Astrocyte (in vitro differentiated cells and primary cell): ENCODE data around the gene CCDC110. TPM values are rescaled to one million over a fixed set of nuclear protein-coding genes. Genes with fewer than 3 reads are reported as not detected.
A peak's percentile ranks its signal among the peaks of the same experiment; 100 is the strongest.

ENCODE experiments used
- DNase-seq: peaks from one replicate; pipeline ENCODE4 v3.0.0-alpha.2; 2010; ENCODE audit warnings: low read depth
- FAIRE-seq: peaks from 2 replicates; lab custom pipeline; 2011; peaks lifted over from hg19 to GRCh38; lab: Jason Lieb, UNC
- H2AFZ ChIP-seq: 2 replicates; pipeline ENCODE4 v1.6.0; 2012; ENCODE audit warnings: low read depth, low read length, inconsistent platforms
- H3K27ac ChIP-seq: 2 replicates; pipeline ENCODE4 v1.5.1; 2011; ENCODE audit warnings: low read depth, low read length, inconsistent platforms
- H3K27me3 ChIP-seq: 2 replicates; pipeline ENCODE4 v1.6.0; 2011; ENCODE audit warnings: low read length, inconsistent platforms; ENCODE audit not compliant: insufficient read depth
- H3K36me3 ChIP-seq: 2 replicates; pipeline ENCODE4 v1.5.1; 2011; ENCODE audit warnings: low read length, inconsistent platforms; ENCODE audit not compliant: insufficient read depth
- H3K4me1 ChIP-seq: 2 replicates; pipeline ENCODE4 v1.5.1; 2011; ENCODE audit warnings: low read length, inconsistent platforms; ENCODE audit not compliant: insufficient read depth
- H3K4me2 ChIP-seq: 2 replicates; pipeline ENCODE4 v1.6.0; 2012; ENCODE audit warnings: low read length, inconsistent platforms
- H3K4me3 ChIP-seq: 2 replicates; pipeline ENCODE4 v1.5.1; 2011; ENCODE audit warnings: low read depth, mild to moderate bottlenecking, low read length, inconsistent platforms; ENCODE audit not compliant: insufficient read depth
- H3K79me2 ChIP-seq: 2 replicates; pipeline ENCODE4 v1.6.0; 2012; ENCODE audit warnings: mild to moderate bottlenecking, low read length, inconsistent platforms; ENCODE audit not compliant: insufficient read depth
- H3K9ac ChIP-seq: 2 replicates; pipeline ENCODE4 v1.6.0; 2012; ENCODE audit warnings: mild to moderate bottlenecking, low read length, inconsistent platforms
- H3K9me3 ChIP-seq: 2 replicates; pipeline ENCODE4 v1.5.1; 2012; ENCODE audit warnings: low read depth, mild to moderate bottlenecking, low read length, inconsistent platforms; ENCODE audit not compliant: insufficient read depth
- H4K20me1 ChIP-seq: 2 replicates; pipeline ENCODE4 v1.6.0; 2012; ENCODE audit warnings: low read length, inconsistent platforms; ENCODE audit not compliant: insufficient read depth
- H3K27ac Mint-ChIP-seq: one replicate; pipeline ENCODE4 v1.8.0; 2021; ENCODE audit warnings: mild to moderate bottlenecking, mixed read lengths; ENCODE audit not compliant: unreplicated experiment
- H3K27me3 Mint-ChIP-seq: one replicate; pipeline ENCODE4 v1.8.0; 2021; ENCODE audit warnings: low read depth, mixed read lengths; ENCODE audit not compliant: unreplicated experiment
- H3K36me3 Mint-ChIP-seq: one replicate; pipeline ENCODE4 v1.8.0; 2021; ENCODE audit warnings: low read depth, mixed read lengths; ENCODE audit not compliant: unreplicated experiment
- H3K4me1 Mint-ChIP-seq: one replicate; pipeline ENCODE4 v1.8.0; 2021; ENCODE audit warnings: low read depth, mixed read lengths; ENCODE audit not compliant: unreplicated experiment
- H3K4me3 Mint-ChIP-seq: one replicate; pipeline ENCODE4 v1.8.0; 2021; ENCODE audit warnings: mild to moderate bottlenecking, moderate library complexity, mixed read lengths; ENCODE audit not compliant: unreplicated experiment
- H3K9me3 Mint-ChIP-seq: one replicate; pipeline ENCODE4 v1.8.0; 2021; ENCODE audit warnings: mild to moderate bottlenecking, mixed read lengths; ENCODE audit not compliant: unreplicated experiment
- EZH2 ChIP-seq: IDR thresholded peaks from 2 replicates; pipeline ENCODE4 v1.6.1; 2012; ENCODE audit warnings: mild to moderate bottlenecking, low read length, inconsistent platforms; ENCODE audit not compliant: insufficient read depth
- total RNA-seq: library from RNA; stranded (reverse); gene quantifications from 2 replicates; pipeline ENCODE4 v1.2.1, GENCODE V29; 2021
- TF ChIP-seq, protein P1 (sequence below): IDR thresholded peaks from 2 replicates; pipeline ENCODE4 v1.5.1; 2011; ENCODE audit warnings: low read depth, mild to moderate bottlenecking, inconsistent platforms, low read length, moderate library complexity; ENCODE audit not compliant: insufficient read depth

Gene CCDC110
- total RNA-seq, 1 donor from 2014 or later: 0.39 TPM

DNA sequence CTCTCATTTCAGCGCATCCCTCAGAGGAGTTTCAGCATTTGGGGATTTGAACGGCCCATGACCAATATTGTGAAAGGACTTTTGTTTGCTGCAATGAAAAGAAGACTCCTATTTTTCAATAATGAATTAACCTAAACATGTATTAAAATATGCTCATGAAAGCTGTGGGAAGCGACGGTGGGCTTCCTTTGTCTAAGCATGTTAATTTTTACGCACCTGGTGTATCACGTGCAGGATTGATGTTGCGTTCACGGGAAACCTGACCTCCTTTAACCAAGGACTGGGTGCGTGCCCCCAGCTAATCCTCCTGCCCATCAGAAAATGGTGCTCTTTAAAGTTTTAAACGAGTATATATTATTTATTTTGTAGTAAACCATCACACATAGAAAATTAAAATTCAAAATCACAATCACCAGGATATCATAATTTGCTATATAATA is 590 bp upstream of the CCDC110 start:
- peak overlapping the region; percentile 51 for H3K27ac Mint-ChIP-seq
- FAIRE-seq: no peak
- Histone ChIP-seq H3K9ac (peak overlapping the region; percentile 83), H3K4me1 (no peaks in the 10 kb centered on the region), H3K4me3 (peak overlapping the region; percentile 71), H4K20me1 (no peaks in the 10 kb centered on the region), H3K9me3 (no peaks in the 10 kb centered on the region), H3K27me3 (peaks cover 3% of the 10 kb centered on the region), H3K27ac (no peak overlapping the region), H3K4me2 (peak overlapping the region; percentile 87), H3K79me2 (no peaks in the 10 kb centered on the region), H3K36me3 (no peaks in the 10 kb centered on the region), H2AFZ (peak overlapping the region; percentile 92)
- peaks cover 7% of the 10 kb centered on the region for H3K27me3 Mint-ChIP-seq
- no peak for DNase-seq
- no peaks in the 10 kb centered on the region for H3K4me1 Mint-ChIP-seq
- H3K36me3 Mint-ChIP-seq: no peaks in the 10 kb centered on the region
- TF ChIP-seq EZH2: no peak
- TF ChIP-seq, protein P1, sequence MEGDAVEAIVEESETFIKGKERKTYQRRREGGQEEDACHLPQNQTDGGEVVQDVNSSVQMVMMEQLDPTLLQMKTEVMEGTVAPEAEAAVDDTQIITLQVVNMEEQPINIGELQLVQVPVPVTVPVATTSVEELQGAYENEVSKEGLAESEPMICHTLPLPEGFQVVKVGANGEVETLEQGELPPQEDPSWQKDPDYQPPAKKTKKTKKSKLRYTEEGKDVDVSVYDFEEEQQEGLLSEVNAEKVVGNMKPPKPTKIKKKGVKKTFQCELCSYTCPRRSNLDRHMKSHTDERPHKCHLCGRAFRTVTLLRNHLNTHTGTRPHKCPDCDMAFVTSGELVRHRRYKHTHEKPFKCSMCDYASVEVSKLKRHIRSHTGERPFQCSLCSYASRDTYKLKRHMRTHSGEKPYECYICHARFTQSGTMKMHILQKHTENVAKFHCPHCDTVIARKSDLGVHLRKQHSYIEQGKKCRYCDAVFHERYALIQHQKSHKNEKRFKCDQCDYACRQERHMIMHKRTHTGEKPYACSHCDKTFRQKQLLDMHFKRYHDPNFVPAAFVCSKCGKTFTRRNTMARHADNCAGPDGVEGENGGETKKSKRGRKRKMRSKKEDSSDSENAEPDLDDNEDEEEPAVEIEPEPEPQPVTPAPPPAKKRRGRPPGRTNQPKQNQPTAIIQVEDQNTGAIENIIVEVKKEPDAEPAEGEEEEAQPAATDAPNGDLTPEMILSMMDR: no peak
- no peaks in the 10 kb centered on the region for H3K9me3 Mint-ChIP-seq
- H3K4me3 Mint-ChIP-seq: peak overlapping the region; percentile 93

DNA sequence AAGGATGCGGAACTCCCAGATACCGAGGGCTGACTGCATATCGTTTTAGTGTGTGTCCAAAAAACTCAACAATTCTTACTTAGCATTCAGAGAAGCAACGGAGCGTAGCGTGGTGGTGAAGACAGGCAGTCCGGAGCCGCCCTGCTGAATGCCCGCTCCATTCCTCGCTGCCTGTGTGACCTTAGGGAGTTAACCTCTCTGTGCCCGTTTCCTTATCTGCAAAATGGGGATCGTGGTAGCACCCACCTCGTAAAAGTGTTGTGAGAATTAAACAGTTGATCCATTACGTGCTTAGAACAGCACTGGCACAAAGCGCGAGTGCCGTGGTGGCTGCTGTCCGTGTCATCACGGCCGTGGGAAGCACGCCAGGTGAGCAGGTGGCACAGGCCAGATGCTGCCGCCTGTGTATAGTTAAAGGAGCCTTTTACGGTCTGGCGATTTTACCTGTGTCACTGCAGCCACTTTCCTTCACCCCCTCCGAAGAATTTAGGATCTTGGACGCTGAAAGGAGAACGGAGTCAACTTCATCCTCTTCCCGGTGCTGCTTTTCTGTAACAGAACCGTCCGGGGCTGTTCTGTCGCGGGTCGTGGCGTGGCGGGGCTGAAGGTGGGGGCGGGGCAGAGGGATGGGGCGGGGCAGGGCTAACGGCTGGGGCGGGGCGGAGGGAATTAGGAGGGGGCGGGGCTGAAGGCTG is 885 bp downstream of the CCDC110 start:
- FAIRE-seq (no peak), DNase-seq (no peak)
- Histone ChIP-seq H3K79me2 (no peaks in the 10 kb centered on the region), H2AFZ (peak overlapping the region; percentile 87), H3K4me2 (peak overlapping the region; percentile 100), H3K9me3 (no peaks in the 10 kb centered on the region), H3K4me3 (peak overlapping the region; percentile 75), H3K4me1 (no peaks in the 10 kb centered on the region), H3K36me3 (no peaks in the 10 kb centered on the region), H3K9ac (peak overlapping the region; percentile 80), H3K27ac (no peak overlapping the region), H3K27me3 (peaks cover 3% of the 10 kb centered on the region), H4K20me1 (no peaks in the 10 kb centered on the region)
- Mint-ChIP-seq H3K4me1 (no peaks in the 10 kb centered on the region), H3K9me3 (peaks cover 3% of the 10 kb centered on the region), H3K36me3 (no peaks in the 10 kb centered on the region), H3K4me3 (peak overlapping the region; percentile 82), H3K27me3 (peaks cover 8% of the 10 kb centered on the region), H3K27ac (no peak overlapping the region)
- no peak for TF ChIP-seq EZH2
- TF ChIP-seq, protein P1: no peak

- Histone ChIP-seq H3K9ac (no peak overlapping the region), H3K27ac (no peak overlapping the region), H3K4me2 (no peak overlapping the region), H3K79me2 (no peaks in the 10 kb centered on the region), H3K36me3 (no peaks in the 10 kb centered on the region), H4K20me1 (no peaks in the 10 kb centered on the region), H2AFZ (no peak overlapping the region), H3K4me3 (no peak overlapping the region), H3K4me1 (no peaks in the 10 kb centered on the region), H3K27me3 (peaks cover 3% of the 10 kb centered on the region), H3K9me3 (no peaks in the 10 kb centered on the region)
- no peak for FAIRE-seq
- Mint-ChIP-seq H3K27me3 (peaks cover 10% of the 10 kb centered on the region), H3K9me3 (peaks cover 3% of the 10 kb centered on the region), H3K4me3 (no peak overlapping the region), H3K4me1 (no peaks in the 10 kb centered on the region), H3K36me3 (no peaks in the 10 kb centered on the region), H3K27ac (no peak overlapping the region)
- DNase-seq: no peak
- no peak for TF ChIP-seq EZH2
- TF ChIP-seq, protein P1: no peak
Measured at GRCh38 chr4:185469580-185470154, 1.9 kb downstream of the CCDC110 start.
